HEK293 (cell line): Measurements from ENCODE around the gene EXOC1.

Experiments
- ATF2 ChIP-seq: fragments of 450-650 bp; formaldehyde crosslinking; IDR thresholded peaks from 2 replicates; pipeline ENCODE4 v1.5.1; 2016; ENCODE audit warnings: missing biosample characterization, missing genetic modification characterization, low read depth
- FEZF1 ChIP-seq: fragments of 450-650 bp; formaldehyde crosslinking; IDR thresholded peaks from 2 replicates; pipeline ENCODE4 v1.5.1; 2016; ENCODE audit warnings: missing biosample characterization, missing genetic modification characterization
- IKZF3 ChIP-seq: fragments of 450-650 bp; IDR thresholded peaks from 2 replicates; pipeline ENCODE4 v1.5.0; 2018; ENCODE audit warnings: missing biosample characterization, mild to moderate bottlenecking, missing genetic modification characterization, moderate library complexity
- MEIS1 ChIP-seq: sonication (generic); formaldehyde crosslinking; IDR thresholded peaks from 2 replicates; pipeline ENCODE4 v1.8.1; 2022; ENCODE audit warnings: missing genetic modification reagents, mild to moderate bottlenecking, borderline replicate concordance
- PRDM1 ChIP-seq: fragments of 450-650 bp; formaldehyde crosslinking; IDR thresholded peaks from 2 replicates; pipeline ENCODE4; 2016; ENCODE audit warnings: missing biosample characterization, missing genetic modification characterization
- SCRT1 ChIP-seq: fragments of 450-650 bp; formaldehyde crosslinking; IDR thresholded peaks from 2 replicates; pipeline ENCODE4 v1.5.1; 2016; ENCODE audit warnings: missing biosample characterization, missing genetic modification characterization, borderline replicate concordance
- SETDB1 ChIP-seq: IDR thresholded peaks from one replicate; pipeline ENCODE4 v1.6.1; 2017; ENCODE audit warnings: mild to moderate bottlenecking, low read length, moderate library complexity, mixed read lengths; ENCODE audit not compliant: insufficient read length
- TSHZ1 ChIP-seq: fragments of 450-650 bp; formaldehyde crosslinking; IDR thresholded peaks from 2 replicates; pipeline ENCODE4 v1.5.1; 2016; ENCODE audit warnings: missing biosample characterization, missing genetic modification characterization, borderline replicate concordance
- WT1 ChIP-seq: fragments of 450-650 bp; formaldehyde crosslinking; IDR thresholded peaks from 2 replicates; pipeline ENCODE4 v1.5.1; 2016; ENCODE audit warnings: missing biosample characterization, missing genetic modification characterization
- ZBTB17 ChIP-seq: fragments of 450-650 bp; formaldehyde crosslinking; IDR thresholded peaks from 2 replicates; pipeline ENCODE4 v1.5.1; 2016; ENCODE audit warnings: missing biosample characterization, missing genetic modification characterization
- ZNF157 ChIP-seq: fragments of 450-650 bp; formaldehyde crosslinking; IDR thresholded peaks from 2 replicates; pipeline ENCODE4 v1.5.1; 2016; ENCODE audit warnings: missing biosample characterization, missing genetic modification characterization
- ZNF202 ChIP-seq: fragments of 450-650 bp; formaldehyde crosslinking; IDR thresholded peaks from 2 replicates; pipeline ENCODE4 v1.5.1; 2016; ENCODE audit warnings: missing biosample characterization, missing genetic modification characterization, borderline replicate concordance
- ZNF23 ChIP-seq: fragments of 450-650 bp; formaldehyde crosslinking; IDR thresholded peaks from 2 replicates; pipeline ENCODE4 v1.5.1; 2016; ENCODE audit warnings: missing biosample characterization, missing genetic modification characterization, borderline replicate concordance
- ZNF292 ChIP-seq: fragments of 450-650 bp; formaldehyde crosslinking; IDR thresholded peaks from 2 replicates; pipeline ENCODE4 v1.5.1; 2016; ENCODE audit warnings: low read depth, missing biosample characterization, missing genetic modification characterization, borderline replicate concordance
- ZNF302 ChIP-seq: fragments of 450-650 bp; formaldehyde crosslinking; IDR thresholded peaks from 2 replicates; pipeline ENCODE4 v1.5.1; 2016; ENCODE audit warnings: missing biosample characterization, missing genetic modification characterization, low read depth
- ZNF366 ChIP-seq: fragments of 450-650 bp; formaldehyde crosslinking; conservative IDR thresholded peaks from 2 replicates; pipeline ENCODE4 v1.5.1; 2016; ENCODE audit warnings: missing biosample characterization, missing genetic modification characterization
- ZNF510 ChIP-seq: fragments of 450-650 bp; formaldehyde crosslinking; IDR thresholded peaks from 2 replicates; pipeline ENCODE4 v1.5.1; 2018; ENCODE audit warnings: mild to moderate bottlenecking, missing genetic modification characterization, missing biosample characterization; ENCODE audit not compliant: insufficient replicate concordance
- ZNF514 ChIP-seq: fragments of 450-650 bp; formaldehyde crosslinking; IDR thresholded peaks from 2 replicates; pipeline ENCODE4 v1.5.1; 2016; ENCODE audit warnings: missing biosample characterization, missing genetic modification characterization
- ZNF530 ChIP-seq: fragments of 450-650 bp; formaldehyde crosslinking; IDR thresholded peaks from 2 replicates; pipeline ENCODE4 v1.5.1; 2016; ENCODE audit warnings: low read depth, missing biosample characterization, missing genetic modification characterization
- ZNF670 ChIP-seq: fragments of 450-650 bp; formaldehyde crosslinking; IDR thresholded peaks from 2 replicates; pipeline ENCODE4 v1.5.1; 2016; ENCODE audit warnings: missing biosample characterization, missing genetic modification characterization, low read depth
- ZNF692 ChIP-seq: fragments of 450-650 bp; formaldehyde crosslinking; IDR thresholded peaks from 2 replicates; pipeline ENCODE4 v1.5.1; 2016; ENCODE audit warnings: missing biosample characterization, missing genetic modification characterization
- ZNF777 ChIP-seq: fragments of 450-650 bp; formaldehyde crosslinking; IDR thresholded peaks from 2 replicates; pipeline ENCODE4 v1.5.1; 2017; ENCODE audit warnings: missing biosample characterization, missing genetic modification characterization, borderline replicate concordance
- ZNF830 ChIP-seq: fragments of 450-650 bp; IDR thresholded peaks from 2 replicates; pipeline ENCODE4 v1.5.0; 2018; ENCODE audit warnings: missing biosample characterization, missing genetic modification characterization, low read depth, mild to moderate bottlenecking, moderate library complexity
- TF ChIP-seq, protein P1 (sequence below): fragments of 450-650 bp; formaldehyde crosslinking; IDR thresholded peaks from 2 replicates; pipeline ENCODE4 v1.5.1; 2016; ENCODE audit warnings: missing biosample characterization, missing genetic modification characterization
- TF ChIP-seq, protein P2 (sequence below): fragments of 450-650 bp; formaldehyde crosslinking; IDR thresholded peaks from 2 replicates; pipeline ENCODE4 v1.5.1; 2016; ENCODE audit warnings: missing biosample characterization, missing genetic modification characterization, borderline replicate concordance

Gene EXOC1

DNA sequence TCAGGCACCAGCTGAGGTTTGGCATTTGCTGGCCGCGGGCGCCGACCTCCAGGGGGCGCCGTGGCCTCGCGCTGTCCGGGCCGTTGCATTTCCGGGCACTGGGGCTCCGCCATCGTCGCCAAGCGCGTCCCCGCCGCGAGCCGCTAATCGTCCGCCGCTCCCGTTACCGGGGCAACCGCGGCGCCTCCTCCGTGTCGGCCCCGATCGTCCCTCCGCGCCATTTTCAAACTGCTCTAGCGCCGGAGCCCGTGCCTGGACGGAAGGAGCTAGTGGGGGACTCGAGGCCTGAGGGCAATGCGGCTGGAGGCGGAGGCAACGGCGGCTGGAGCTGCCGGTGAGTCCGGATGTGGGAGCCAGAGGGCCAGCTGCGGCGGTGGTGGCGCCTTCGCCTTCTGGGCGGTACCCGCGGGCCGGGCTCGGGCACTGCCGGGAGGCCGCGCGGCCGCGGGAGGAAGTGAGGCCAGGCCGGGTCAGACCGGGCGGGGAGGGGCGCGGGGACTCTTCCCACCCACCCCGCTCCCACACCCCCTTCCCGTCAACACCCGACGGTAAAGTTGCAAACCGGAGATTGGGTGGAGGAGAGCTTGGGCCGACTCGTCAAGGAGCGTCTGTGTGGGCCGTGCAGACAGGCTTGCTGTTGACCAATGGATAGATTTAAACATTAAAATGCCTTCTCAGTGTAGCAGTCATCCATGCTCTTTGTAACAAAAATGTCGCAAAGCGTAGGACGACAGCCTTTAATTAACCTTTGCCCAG, 95.5 kb downstream of the EXOC1 start, which contains the start of gene CEP135 (continued):
- no peak for TF ChIP-seq TSHZ1
- TF ChIP-seq, protein P1, sequence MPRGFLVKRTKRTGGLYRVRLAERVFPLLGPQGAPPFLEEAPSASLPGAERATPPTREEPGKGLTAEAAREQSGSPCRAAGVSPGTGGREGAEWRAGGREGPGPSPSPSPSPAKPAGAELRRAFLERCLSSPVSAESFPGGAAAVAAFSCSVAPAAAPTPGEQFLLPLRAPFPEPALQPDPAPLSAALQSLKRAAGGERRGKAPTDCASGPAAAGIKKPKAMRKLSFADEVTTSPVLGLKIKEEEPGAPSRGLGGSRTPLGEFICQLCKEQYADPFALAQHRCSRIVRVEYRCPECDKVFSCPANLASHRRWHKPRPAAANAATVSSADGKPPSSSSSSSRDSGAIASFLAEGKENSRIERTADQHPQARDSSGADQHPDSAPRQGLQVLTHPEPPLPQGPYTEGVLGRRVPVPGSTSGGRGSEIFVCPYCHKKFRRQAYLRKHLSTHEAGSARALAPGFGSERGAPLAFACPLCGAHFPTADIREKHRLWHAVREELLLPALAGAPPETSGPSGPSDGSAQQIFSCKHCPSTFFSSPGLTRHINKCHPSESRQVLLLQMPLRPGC (tag by site-specific recombination): no peak
- no peak for TF ChIP-seq ZNF514 (tag by site-specific recombination)
- no peak for TF ChIP-seq ATF2 (tag by site-specific recombination)
- TF ChIP-seq, protein P2, sequence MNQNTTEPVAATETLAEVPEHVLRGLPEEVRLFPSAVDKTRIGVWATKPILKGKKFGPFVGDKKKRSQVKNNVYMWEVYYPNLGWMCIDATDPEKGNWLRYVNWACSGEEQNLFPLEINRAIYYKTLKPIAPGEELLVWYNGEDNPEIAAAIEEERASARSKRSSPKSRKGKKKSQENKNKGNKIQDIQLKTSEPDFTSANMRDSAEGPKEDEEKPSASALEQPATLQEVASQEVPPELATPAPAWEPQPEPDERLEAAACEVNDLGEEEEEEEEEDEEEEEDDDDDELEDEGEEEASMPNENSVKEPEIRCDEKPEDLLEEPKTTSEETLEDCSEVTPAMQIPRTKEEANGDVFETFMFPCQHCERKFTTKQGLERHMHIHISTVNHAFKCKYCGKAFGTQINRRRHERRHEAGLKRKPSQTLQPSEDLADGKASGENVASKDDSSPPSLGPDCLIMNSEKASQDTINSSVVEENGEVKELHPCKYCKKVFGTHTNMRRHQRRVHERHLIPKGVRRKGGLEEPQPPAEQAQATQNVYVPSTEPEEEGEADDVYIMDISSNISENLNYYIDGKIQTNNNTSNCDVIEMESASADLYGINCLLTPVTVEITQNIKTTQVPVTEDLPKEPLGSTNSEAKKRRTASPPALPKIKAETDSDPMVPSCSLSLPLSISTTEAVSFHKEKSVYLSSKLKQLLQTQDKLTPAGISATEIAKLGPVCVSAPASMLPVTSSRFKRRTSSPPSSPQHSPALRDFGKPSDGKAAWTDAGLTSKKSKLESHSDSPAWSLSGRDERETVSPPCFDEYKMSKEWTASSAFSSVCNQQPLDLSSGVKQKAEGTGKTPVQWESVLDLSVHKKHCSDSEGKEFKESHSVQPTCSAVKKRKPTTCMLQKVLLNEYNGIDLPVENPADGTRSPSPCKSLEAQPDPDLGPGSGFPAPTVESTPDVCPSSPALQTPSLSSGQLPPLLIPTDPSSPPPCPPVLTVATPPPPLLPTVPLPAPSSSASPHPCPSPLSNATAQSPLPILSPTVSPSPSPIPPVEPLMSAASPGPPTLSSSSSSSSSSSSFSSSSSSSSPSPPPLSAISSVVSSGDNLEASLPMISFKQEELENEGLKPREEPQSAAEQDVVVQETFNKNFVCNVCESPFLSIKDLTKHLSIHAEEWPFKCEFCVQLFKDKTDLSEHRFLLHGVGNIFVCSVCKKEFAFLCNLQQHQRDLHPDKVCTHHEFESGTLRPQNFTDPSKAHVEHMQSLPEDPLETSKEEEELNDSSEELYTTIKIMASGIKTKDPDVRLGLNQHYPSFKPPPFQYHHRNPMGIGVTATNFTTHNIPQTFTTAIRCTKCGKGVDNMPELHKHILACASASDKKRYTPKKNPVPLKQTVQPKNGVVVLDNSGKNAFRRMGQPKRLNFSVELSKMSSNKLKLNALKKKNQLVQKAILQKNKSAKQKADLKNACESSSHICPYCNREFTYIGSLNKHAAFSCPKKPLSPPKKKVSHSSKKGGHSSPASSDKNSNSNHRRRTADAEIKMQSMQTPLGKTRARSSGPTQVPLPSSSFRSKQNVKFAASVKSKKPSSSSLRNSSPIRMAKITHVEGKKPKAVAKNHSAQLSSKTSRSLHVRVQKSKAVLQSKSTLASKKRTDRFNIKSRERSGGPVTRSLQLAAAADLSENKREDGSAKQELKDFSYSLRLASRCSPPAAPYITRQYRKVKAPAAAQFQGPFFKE (tag by site-specific recombination): no peak
- peak; percentile 60 for TF ChIP-seq ZNF692
- no peak for TF ChIP-seq MEIS1 (CRISPR knock-in tag)
- no peak for TF ChIP-seq PRDM1 (tag by site-specific recombination)
- TF ChIP-seq ZNF530 (tag by site-specific recombination): no peak
- TF ChIP-seq ZNF157 (tag by site-specific recombination): no peak
- no peak for TF ChIP-seq ZNF670 (tag by site-specific recombination)
- no peak for TF ChIP-seq ZNF830 (tag by site-specific recombination)
- TF ChIP-seq FEZF1: no peak
- TF ChIP-seq ZNF292: no peak
- no peak for TF ChIP-seq ZNF510 (tag by site-specific recombination)
- no peak for TF ChIP-seq ZNF366 (tag by site-specific recombination)
- no peak for TF ChIP-seq ZNF23
- no peak for TF ChIP-seq IKZF3 (tag by site-specific recombination)
- TF ChIP-seq SETDB1: no peak
- TF ChIP-seq WT1 (tag by site-specific recombination): no peak
- TF ChIP-seq ZNF202: no peak
- peak; percentile 52 for TF ChIP-seq ZBTB17 (tag by site-specific recombination)
- TF ChIP-seq SCRT1 (tag by site-specific recombination): no peak
- peak; percentile 46; the same call in 1 of the 2 replicates for TF ChIP-seq ZNF777 (tag by site-specific recombination)
- no peak for TF ChIP-seq ZNF302 (tag by site-specific recombination)
